Activated T-cell treated with anti-CD3 and anti-CD28 coated beads, Interleukin-2, amount 50 U/mL, for 72 hours (primary cell): ENCODE data around the gene HES5. TPM values are rescaled to one million over a fixed set of nuclear protein-coding genes. Genes with fewer than 3 reads are reported as not detected.

Experiments used
- ATAC-seq, 2 donors: fragments of 150-1000 bp; cut with Tn5 transposase; replicated peaks in 1 of 2; 2 replicates each; pipeline ENCODE4 v1.10.0; 2021; ENCODE audit warnings: moderate library complexity in 2 of 2, mild to moderate bottlenecking in 1 of 2
- DNase-seq, 2 donors: peaks; one replicate each; pipeline ENCODE4 v3.0.0; 2021 to 2022; ENCODE audit warnings: mixed read lengths in 1 of 2
- H3K27ac Mint-ChIP-seq: one replicate; pipeline ENCODE4 v1.8.0; 2022; ENCODE audit warnings: mild to moderate bottlenecking, moderate library complexity, mixed read lengths
- H3K27me3 Mint-ChIP-seq: one replicate; pipeline ENCODE4 v1.8.0; 2022; ENCODE audit warnings: low read depth, mixed read lengths
- H3K36me3 Mint-ChIP-seq, 2 donors: one replicate each; pipeline ENCODE4 v1.8.0; 2022; ENCODE audit warnings: mixed read lengths in 2 of 2, mild to moderate bottlenecking in 1 of 2; ENCODE audit not compliant: insufficient read depth in 2 of 2
- H3K4me1 Mint-ChIP-seq: one replicate; pipeline ENCODE4 v1.8.0; 2022; ENCODE audit warnings: low read depth, mixed read lengths
- H3K4me3 Mint-ChIP-seq, 2 donors: one replicate each; pipeline ENCODE4 v1.8.0; 2022; ENCODE audit warnings: mild to moderate bottlenecking in 2 of 2, mixed read lengths in 2 of 2, moderate library complexity in 2 of 2
- H3K9me3 Mint-ChIP-seq, 2 donors: one replicate each; pipeline ENCODE4 v1.8.0; 2022; ENCODE audit warnings: mixed read lengths in 2 of 2
- total RNA-seq, 2 donors: library from RNA; stranded (reverse); gene quantifications; one replicate each; pipeline ENCODE4 v1.2.3, GENCODE V29; 2022

HES5 gene
- total RNA-seq, 2 donors from 2014 or later, result 0.49 TPM; not detected in 1

DNA sequence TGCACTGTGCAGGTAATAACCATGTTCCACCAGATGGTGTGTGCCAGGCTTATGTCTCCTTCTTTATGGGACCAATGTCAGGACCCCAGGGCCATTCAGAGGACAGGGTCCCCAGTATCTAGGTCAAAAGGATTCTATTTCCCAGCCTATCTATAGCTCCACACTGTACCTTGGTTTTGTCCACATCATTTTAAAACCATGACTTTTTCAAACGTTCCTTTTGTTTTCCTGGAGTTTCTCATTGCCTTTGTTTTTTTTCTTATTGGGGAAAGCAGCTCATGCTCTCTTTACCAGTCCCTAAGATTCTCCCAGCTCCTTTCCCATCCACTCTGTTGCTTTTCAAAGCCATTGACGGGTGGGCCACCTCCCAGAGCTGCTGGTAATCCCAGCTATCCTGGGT, 41.4 kb downstream of the HES5 start:
- Mint-ChIP-seq H3K27ac (no peak overlapping the region), H3K4me3 (no peak overlapping the region), H3K27me3 (no peaks in the 10 kb centered on the region), H3K4me1 (peaks cover 6% of the 10 kb centered on the region), H3K36me3 (peaks cover 5 to 12% of the 10 kb centered on the region in 2 donors), H3K9me3 (peaks cover 3 to 8% of the 10 kb centered on the region in 2 donors)
- DNase-seq (no peak), ATAC-seq (no peak)

DNA sequence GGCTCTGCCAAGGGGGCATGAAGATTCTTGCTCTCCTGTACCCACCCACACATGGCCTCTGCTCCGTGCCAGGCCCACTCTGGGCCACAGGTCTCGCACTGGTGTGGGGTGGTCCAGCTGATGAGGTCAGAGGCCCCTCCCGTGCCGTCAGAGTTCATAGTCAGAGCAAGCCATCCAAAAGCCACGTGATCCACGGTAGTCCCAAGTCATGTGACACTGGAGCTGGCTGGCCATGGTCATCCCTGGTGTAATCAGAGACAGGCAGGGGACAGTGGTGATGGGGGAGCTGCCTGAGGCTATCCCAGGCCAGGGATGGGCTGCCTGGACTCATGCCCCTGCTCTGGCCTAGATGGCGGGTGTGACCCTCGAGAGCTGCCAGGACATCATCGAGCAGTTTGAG, 43.5 kb downstream of the HES5 start:
- Mint-ChIP-seq H3K27ac (no peak overlapping the region), H3K4me1 (no peaks in the 10 kb centered on the region), H3K36me3 (peaks cover 5 to 12% of the 10 kb centered on the region in 2 donors), H3K9me3 (peaks cover 3 to 8% of the 10 kb centered on the region in 2 donors), H3K4me3 (no peak overlapping the region), H3K27me3 (no peaks in the 10 kb centered on the region)
- no peak for ATAC-seq
- no peak for DNase-seq

- H3K27ac Mint-ChIP-seq, result no peak overlapping the region
- no peak for ATAC-seq
- H3K36me3 Mint-ChIP-seq, result peaks cover 5 to 12% of the 10 kb centered on the region in 2 donors
- no peaks in the 10 kb centered on the region for H3K4me1 Mint-ChIP-seq
- no peaks in the 10 kb centered on the region for H3K27me3 Mint-ChIP-seq
- H3K4me3 Mint-ChIP-seq, result no peak overlapping the region
- no peak for DNase-seq
- peaks cover 3 to 8% of the 10 kb centered on the region in 2 donors for H3K9me3 Mint-ChIP-seq
Measured at GRCh38 chr1:2486041-2486440, 44.0 kb downstream of the HES5 start.

DNA sequence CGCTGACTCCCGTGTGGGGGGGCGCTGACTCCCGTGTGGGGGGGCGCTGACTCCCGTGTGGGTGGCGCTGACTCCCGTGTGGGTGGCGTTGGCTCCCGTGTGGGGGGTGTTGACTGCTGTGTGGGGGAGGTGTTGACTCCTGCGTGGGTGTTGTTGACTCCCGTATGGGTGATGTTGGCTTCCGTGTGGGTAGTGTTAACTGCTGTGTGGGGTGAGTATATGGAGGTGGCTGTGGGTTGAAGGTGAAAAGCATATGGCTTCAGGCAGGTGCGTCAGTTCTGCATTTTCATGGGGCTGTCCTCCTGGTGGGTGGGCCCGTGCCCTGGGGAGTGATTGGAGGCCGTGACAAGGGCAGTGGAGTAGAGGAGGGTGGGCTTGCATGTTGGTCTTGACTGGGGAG, 46.1 kb downstream of the HES5 start:
- H3K4me3 Mint-ChIP-seq, result no peak overlapping the region
- peaks cover 5 to 8% of the 10 kb centered on the region in 2 donors for H3K36me3 Mint-ChIP-seq
- ATAC-seq (no peak), DNase-seq (no peak)
- H3K27me3 Mint-ChIP-seq, result no peaks in the 10 kb centered on the region
- H3K4me1 Mint-ChIP-seq, result no peaks in the 10 kb centered on the region
- H3K27ac Mint-ChIP-seq, result no peak overlapping the region
- H3K9me3 Mint-ChIP-seq, result peaks cover 3 to 7% of the 10 kb centered on the region in 2 donors

DNA sequence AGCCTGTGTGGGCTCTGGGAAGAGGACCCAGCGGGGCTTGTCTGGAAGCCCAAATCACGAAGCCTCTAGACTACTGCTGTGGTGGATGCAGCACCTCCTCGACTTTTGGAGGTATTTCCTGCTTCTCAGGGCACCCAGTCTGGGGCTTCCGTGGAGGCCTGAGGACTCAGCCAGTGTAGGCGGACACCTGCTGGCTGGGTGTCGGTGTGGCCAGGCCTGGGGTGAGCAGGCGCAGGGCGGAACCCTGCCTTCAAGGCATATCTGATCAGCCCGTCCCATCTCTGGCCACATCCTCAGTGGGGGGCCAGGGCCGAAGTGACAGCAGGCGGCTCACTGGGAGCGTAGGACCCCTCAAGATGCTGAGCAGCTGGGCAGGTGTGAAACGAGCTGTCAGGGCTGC, 47.0 kb downstream of the HES5 start:
- Mint-ChIP-seq H3K4me3 (no peak overlapping the region), H3K36me3 (peaks cover 1 to 5% of the 10 kb centered on the region in 2 donors), H3K9me3 (peaks cover 0 to 2% of the 10 kb centered on the region in 2 donors), H3K27ac (no peak overlapping the region), H3K27me3 (no peaks in the 10 kb centered on the region), H3K4me1 (no peaks in the 10 kb centered on the region)
- ATAC-seq, result peak in 1 of 2 donors; percentile 8
- DNase-seq, result no peak

GRCh38 chr1:2482588-2482987, 47.5 kb downstream of the HES5 start:
- Mint-ChIP-seq H3K27ac (no peak overlapping the region), H3K36me3 (peaks cover 0 to under 1% of the 10 kb centered on the region in 2 donors), H3K27me3 (no peaks in the 10 kb centered on the region), H3K4me1 (no peaks in the 10 kb centered on the region), H3K9me3 (no peaks in the 10 kb centered on the region), H3K4me3 (no peak overlapping the region)
- ATAC-seq (peak in 1 of 2 donors; percentile 8), DNase-seq (no peak)

- Mint-ChIP-seq H3K9me3 (no peaks in the 10 kb centered on the region), H3K27ac (no peak overlapping the region), H3K36me3 (no peaks in the 10 kb centered on the region), H3K4me3 (no peak overlapping the region), H3K27me3 (no peaks in the 10 kb centered on the region), H3K4me1 (no peaks in the 10 kb centered on the region)
- ATAC-seq (no peak), DNase-seq (no peak)
Measured at GRCh38 chr1:2481885-2482284, 48.2 kb downstream of the HES5 start.

DNA sequence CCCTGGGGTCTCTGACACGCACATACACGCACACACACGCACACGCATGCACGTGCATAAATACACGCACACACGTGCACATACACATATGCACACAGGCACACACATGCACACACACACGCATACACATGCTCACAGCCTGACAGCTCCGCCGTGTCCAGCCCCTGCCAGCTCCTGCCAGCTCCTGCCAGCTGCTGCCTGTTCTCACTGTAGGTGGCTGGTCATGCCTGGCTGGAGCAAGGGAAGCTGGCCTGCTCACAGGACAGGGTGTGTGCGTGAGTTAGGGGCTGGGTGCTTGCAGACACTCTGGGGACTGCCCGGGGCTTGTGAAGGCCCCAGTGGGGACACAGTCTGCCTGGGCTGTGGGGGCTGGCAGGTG, 49.1 kb downstream of the HES5 start:
- DNase-seq (no peak), ATAC-seq (no peak)
- H3K9me3 Mint-ChIP-seq, result no peaks in the 10 kb centered on the region
- H3K36me3 Mint-ChIP-seq, result no peaks in the 10 kb centered on the region
- H3K27me3 Mint-ChIP-seq, result no peaks in the 10 kb centered on the region
- H3K4me1 Mint-ChIP-seq, result no peaks in the 10 kb centered on the region
- H3K27ac Mint-ChIP-seq, result no peak overlapping the region
- H3K4me3 Mint-ChIP-seq, result no peak overlapping the region

GRCh38 chr1:2480236-2480985, 49.7 kb downstream of the HES5 start:
- no peak overlapping the region for H3K4me3 Mint-ChIP-seq
- no peaks in the 10 kb centered on the region for H3K27me3 Mint-ChIP-seq
- H3K4me1 Mint-ChIP-seq, result no peaks in the 10 kb centered on the region
- no peak for ATAC-seq
- DNase-seq, result no peak
- no peaks in the 10 kb centered on the region for H3K36me3 Mint-ChIP-seq
- no peaks in the 10 kb centered on the region for H3K9me3 Mint-ChIP-seq
- H3K27ac Mint-ChIP-seq, result no peak overlapping the region

DNA sequence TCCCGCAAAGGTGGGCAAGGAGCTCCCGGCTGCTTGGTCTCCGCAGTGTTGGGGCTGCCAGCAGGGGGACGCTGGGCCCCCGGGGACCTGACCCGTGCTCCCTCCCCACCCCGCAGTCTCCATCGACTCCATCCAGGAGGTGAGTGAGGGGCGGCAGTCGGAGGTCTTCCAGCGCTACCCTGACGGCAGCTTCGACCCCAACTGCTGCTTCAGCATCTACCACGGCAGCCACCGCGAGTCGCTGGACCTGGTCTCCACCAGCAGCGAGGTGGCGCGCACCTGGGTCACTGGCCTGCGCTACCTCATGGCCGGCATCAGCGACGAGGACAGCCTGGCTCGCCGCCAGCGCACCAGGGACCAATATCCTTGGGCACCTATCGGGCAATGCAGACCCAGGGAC, 50.4 kb downstream of the HES5 start:
- Mint-ChIP-seq H3K27me3 (no peaks in the 10 kb centered on the region), H3K27ac (no peak overlapping the region), H3K4me1 (no peaks in the 10 kb centered on the region), H3K9me3 (no peaks in the 10 kb centered on the region), H3K36me3 (no peaks in the 10 kb centered on the region), H3K4me3 (no peak overlapping the region)
- no peak for ATAC-seq
- no peak for DNase-seq

GRCh38 chr1:2479186-2479585, 50.9 kb downstream of the HES5 start:
- ATAC-seq, result no peak
- DNase-seq, result no peak
- Mint-ChIP-seq H3K9me3 (no peaks in the 10 kb centered on the region), H3K27ac (no peak overlapping the region), H3K4me1 (no peaks in the 10 kb centered on the region), H3K27me3 (no peaks in the 10 kb centered on the region), H3K4me3 (no peak overlapping the region), H3K36me3 (no peaks in the 10 kb centered on the region)

Other genes starting within 250 kb of the HES5 start
- gene MORN1, start 138.7 kb downstream of the HES5 start, total RNA-seq, result 1 to 10 TPM; 6.8 to 6.9 TPM
- 100 to 1,000 TPM; 160 to 166 TPM for gene RER1, start 138.4 kb downstream of the HES5 start, total RNA-seq
- gene PEX10, start 117.7 kb downstream of the HES5 start, total RNA-seq, result 10 to 100 TPM; 10.2 to 11.4 TPM
- gene PLCH2, start 54.0 kb downstream of the HES5 start, total RNA-seq, result 10 to 100 TPM; 13.9 to 26.3 TPM
- 10 to 100 TPM; 44.6 to 49.7 TPM for gene PANK4, start 3.7 kb downstream of the HES5 start, total RNA-seq
- 100 to 1,000 TPM; 141 to 175 TPM for gene TNFRSF14, start 26.1 kb upstream of the HES5 start, total RNA-seq
- gene PRXL2B, start 56.5 kb upstream of the HES5 start, total RNA-seq, result 10 to 100 TPM; 34.8 to 39.2 TPM
- gene MMEL1, start 102.8 kb upstream of the HES5 start, total RNA-seq, result 1 to 10 TPM; 1.5 to 1.9 TPM